ENCODE results near the gene VIL1.

The VIL1 gene

DNA sequence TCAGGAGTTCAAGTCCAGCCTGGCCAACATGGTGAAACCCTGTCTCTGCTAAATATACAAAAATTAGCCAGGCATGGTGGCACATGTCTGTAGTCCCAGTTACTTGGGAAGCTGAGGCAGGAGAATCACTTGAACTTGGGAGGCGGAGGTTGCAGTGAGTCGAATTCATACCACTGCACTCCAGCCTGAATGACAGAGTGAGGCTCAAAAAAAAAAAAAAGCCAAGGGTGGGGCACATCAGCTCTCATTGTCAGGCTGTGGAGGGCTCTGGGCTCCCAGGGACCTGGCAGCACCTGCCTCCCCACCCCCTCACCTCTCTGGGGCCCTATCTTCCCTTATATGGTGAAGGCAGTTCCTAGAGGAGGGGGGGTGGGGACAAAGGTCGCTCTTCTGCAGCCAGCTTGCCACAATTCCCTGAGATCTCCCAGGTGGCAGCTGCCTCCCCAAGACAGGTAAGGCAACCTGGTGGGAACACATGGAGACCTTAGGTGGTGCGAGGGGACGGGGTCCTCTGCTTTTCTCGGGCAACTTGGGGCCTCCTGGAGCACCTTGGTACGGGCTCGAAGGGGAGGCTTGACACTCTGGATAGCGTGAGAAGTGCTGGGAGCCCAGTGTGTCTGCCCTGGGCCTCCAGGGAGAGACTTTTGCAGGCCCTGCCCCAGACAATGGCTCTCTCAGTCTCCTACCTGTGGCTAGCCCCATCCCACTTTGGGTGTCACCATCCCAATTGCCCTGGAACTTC lies at the start of gene VIL1:
VIL1 (plus strand) TSS at position 407 of the 742 bp plus-strand sequence. CDS start 4,656 bp downstream, outside the sequence.
- no peak for DNase-seq (ENCODE audit: low spot score)

- no peak for DNase-seq (ENCODE audit: low spot score)
Observed at GRCh38 chr2:218369330-218369729, 49.6 kb upstream of the VIL1 start.

DNA sequence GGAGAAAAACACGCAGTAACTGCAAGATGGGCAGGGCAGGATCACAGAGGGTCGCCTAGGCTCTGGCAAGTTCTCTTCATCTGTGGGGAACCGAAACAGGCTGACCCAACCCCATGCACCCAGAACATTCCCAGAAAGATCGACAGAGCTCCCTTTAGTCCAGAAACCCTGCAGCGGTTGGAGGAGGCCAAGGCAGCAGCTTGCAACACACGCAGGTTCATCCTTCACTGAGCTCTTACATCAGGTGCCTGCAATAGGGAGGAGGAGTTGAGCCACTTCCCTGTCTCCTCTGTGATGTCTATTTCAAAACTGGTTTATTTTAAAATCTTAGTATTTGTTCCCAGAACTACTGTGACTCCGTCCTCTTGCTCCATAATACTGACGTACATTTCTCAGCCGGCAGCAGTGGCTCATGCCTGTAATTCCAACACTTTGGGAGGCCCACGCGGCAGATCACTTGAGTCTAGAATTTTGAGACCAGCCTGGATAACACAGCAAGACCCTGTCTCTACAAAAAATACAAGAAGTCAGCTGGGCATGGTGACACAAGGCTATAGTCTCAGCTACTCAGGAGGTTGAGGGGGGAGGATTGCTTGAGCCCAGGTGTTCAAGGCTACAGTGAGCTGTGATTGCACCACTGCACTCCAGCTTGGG lies 48.4 kb upstream of the VIL1 start:
- no peak for DNase-seq (ENCODE audit: low spot score)

DNA sequence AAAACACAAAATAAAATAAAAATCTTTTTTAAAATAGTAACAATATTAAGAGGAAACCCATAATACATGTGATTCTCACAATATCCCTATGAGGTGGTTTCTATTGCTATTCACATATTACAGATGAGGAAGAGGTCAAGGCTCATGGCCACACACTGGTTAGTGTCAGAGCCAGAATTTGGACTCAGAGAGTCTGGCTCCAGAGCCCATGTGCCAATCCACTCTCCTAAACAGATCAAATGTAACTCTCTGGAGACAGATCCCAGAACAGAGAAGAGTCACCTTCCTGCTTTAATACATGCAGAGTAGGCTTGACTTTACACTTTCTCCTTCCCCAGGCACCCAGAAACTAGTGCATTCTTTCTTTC lies 47.0 kb upstream of the VIL1 start:
- no peak for DNase-seq (ENCODE audit: low spot score)

GRCh38 chr2:218374795-218375194 lies 44.1 kb upstream of the VIL1 start:
- no peak for DNase-seq (ENCODE audit: low spot score)

DNA sequence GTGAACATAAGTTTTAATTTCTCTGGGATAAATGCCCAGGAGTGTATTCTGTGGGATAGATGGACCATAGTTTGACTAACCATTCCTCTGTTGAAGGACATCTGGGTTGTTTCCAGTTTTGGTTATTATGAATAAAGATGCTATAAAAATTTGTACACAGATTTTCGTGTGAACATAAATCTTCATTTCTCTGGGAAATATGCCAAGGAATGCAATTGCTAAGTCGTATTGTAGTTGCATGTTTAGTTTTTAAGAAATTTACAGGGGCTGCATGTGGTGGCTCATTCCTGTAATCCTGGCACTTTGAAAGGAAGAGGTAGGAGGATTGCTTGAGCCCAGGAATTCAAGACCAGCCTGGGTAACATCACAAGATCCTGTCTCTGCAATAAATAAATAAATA lies 43.7 kb upstream of the VIL1 start:
- no peak for DNase-seq (ENCODE audit: low spot score)

DNA sequence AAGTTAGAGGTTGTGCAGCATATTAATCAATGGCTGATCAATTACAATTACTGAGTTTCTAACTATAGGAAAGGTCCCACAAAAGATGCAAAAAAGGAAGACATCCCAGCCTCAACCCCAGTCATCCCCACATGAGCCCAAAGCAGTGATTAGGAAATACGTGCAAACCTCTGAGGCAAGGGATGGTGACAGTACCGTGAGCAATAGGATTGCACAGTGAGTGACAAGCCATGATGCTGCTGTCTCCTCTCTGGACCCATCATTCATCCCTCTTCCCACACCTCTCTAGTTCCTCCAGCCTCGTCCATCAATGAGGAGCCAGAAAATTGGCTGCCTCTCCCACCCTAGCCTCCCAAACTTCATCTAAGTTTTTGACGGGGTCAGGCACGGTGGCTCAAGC lies 40.9 kb upstream of the VIL1 start:
- no peak for DNase-seq (ENCODE audit: low spot score)

DNA sequence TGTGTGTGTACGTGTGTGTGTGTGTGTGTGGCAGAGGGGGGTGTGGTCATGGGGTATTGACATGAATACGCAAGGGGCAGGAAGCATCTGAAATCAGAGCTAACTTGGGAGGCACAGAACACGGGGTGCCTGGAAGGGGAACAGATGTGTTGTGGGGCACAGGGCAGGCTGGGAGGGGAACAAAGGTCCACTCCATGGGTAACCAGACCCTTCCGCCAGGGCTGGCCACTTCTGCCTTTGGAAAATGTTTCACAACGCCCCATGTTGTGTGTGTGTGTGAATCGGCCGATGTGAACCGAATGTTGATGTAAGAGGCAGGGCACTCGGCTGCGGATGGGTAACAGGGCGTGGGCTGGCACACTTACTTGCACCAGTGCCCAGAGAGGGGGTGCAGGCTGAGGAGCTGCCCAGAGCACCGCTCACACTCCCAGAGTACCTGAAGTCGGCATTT lies 37.0 kb upstream of the VIL1 start, which contains the start of gene SLC11A1:
SLC11A1 (plus strand) TSS at position 358 of the 451 bp plus-strand sequence. CDS start 96 bp downstream, outside the sequence.
- no peak for DNase-seq (ENCODE audit: low spot score)

DNA sequence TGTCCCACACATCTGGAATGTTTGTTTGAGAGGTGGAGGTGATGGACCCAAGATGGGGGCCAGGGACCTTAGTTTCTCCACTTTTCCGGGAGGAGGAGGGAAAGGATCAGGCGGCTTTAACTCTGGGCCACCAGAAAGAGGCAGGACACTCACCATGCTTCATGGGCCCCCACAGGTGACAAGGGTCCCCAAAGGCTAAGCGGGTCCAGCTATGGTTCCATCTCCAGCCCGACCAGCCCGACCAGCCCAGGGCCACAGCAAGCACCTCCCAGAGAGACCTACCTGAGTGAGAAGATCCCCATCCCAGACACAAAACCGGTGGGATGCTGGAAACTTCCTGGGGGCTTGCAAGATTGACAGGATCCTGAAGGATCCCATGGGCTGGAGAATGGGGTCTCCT lies 36.1 kb upstream of the VIL1 start:
- no peak for DNase-seq (ENCODE audit: low spot score)

GRCh38 chr2:218383892-218384519 lies 34.9 kb upstream of the VIL1 start:
- no peak for DNase-seq (ENCODE audit: low spot score)

DNA sequence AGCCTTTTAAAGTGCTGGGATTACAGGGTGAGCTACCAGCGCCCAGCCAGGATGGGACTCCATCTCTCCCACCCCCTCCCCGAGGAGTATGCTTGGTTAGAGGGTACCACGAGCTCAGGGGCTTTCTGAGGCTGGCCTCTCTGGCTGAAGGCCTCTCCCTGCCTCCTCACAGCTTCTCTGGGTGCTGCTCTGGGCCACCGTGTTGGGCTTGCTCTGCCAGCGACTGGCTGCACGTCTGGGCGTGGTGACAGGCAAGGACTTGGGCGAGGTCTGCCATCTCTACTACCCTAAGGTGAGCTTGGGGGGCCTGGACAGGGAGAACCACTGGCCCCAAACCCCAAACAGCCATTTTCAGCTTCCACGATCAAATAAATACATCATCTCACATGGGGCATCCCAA lies 33.9 kb upstream of the VIL1 start:
- DNase-seq (ENCODE audit: low spot score): no peak

- DNase-seq (ENCODE audit: low spot score): no peak
Observed at GRCh38 chr2:218386505-218387368, 32.2 kb upstream of the VIL1 start.

DNA sequence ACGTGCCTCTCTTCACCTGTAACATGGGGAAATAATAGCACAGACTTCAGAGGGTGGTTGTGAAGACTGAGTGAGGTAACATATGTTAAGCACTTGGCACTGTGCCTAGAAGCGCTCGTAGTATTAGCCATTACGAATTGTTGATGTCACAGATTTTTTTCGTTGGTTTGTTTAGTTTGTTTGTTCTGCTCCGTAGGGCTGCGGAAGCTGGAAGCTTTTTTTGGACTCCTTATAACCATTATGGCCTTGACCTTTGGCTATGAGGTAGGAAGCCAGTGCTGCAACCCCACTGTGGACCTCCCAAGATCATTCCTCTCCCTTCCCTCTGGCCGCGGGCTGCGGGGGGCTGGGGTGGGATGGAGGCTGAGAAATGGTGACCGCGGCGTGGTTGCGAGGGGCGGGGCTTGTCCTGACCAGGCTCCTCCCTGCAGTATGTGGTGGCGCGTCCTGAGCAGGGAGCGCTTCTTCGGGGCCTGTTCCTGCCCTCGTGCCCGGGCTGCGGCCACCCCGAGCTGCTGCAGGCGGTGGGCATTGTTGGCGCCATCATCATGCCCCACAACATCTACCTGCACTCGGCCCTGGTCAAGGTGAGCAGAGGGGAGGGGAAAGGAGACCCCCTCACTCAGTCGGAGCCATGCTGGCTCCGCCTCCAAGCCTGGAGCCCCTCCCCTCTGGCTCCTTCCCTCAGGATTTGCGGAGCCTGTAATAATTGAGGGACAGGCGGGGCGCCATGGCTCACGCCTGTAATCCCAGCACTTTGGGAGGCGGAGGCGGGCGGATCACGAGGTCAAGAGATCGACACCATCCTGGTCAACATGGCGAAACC lies 31.3 kb upstream of the VIL1 start:
- no peak for DNase-seq (ENCODE audit: low spot score)

DNA sequence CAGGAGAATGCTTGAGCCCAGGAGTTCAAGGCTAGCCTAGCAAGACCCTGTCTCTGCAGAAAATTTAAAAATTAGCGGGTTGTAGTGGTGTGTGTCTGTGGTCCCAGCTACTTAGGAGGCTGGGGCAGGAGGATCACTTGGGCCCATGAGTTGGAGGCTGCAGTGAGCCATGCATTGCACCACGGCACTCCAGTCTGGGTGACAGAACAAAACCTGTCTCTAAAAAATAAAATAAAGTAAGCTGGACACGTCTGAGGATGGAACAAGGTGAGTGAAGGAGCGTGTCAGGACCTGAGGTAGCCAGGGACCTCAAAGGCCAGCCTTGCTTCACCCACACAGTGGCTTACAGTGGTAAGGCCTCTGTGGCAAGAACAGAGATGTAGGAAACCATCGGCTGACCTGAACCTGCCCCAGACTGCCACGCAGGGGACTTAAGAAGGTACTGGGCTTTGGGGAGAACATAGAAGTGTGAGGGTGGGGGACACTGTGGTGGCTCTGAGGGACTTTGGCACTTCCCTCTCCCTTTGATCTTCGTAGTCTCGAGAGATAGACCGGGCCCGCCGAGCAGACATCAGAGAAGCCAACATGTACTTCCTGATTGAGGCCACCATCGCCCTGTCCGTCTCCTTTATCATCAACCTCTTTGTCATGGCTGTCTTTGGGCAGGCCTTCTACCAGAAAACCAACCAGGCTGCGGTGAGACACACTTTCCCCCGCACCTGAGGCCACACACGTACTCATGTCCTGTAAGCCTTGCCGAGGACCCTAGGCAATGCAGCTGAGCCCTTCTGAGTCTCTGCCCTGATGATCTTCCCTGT lies 29.4 kb upstream of the VIL1 start:
- DNase-seq (ENCODE audit: low spot score): no peak

GRCh38 chr2:218391202-218391601 lies 27.7 kb upstream of the VIL1 start:
- DNase-seq (ENCODE audit: low spot score): no peak

GRCh38 chr2:218392459-218392858 lies 26.5 kb upstream of the VIL1 start:
- DNase-seq (ENCODE audit: low spot score): no peak

DNA sequence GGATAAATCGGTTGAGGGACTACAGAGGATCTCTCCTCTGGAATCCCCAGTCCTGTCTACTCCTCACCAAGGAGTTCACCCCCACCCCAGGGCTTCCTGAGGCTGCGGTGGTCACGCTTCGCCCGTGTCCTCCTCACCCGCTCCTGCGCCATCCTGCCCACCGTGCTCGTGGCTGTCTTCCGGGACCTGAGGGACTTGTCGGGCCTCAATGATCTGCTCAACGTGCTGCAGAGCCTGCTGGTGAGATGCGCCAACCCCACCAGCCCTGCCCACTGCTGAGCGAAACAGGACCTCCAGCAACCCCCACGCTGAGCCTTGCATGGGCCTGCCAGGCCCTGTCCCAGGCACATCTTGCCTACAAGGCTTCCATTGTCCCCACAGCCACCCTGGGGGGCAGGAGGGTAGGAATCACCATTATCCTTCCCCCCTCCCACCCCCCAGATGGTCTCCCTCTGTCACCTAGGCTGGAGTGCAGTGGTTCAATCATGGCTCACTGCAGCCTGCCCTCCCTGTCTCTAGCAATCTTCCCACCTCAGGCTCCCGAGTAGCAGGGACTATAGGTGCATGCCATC lies 25.9 kb upstream of the VIL1 start:
- DNase-seq (ENCODE audit: low spot score): no peak

- no peak for DNase-seq (ENCODE audit: low spot score)
Observed at GRCh38 chr2:218393750-218394290, 25.1 kb upstream of the VIL1 start.

- DNase-seq (ENCODE audit: low spot score): no peak
Observed at GRCh38 chr2:218394298-218395089, 24.4 kb upstream of the VIL1 start.
